Measurements from ENCODE around the gene PSG11.
"Not testable (repeated sequence)": the region's sequence is repeated elsewhere in the genome, so short reads cannot be mapped to it uniquely, and the experiment has no call there.

PSG11 gene

GRCh38 chr19:43026369-43026768 is at the start of gene PSG11:
TSS of gene PSG11 (minus strand) at chr19:43026469. CDS start at chr19:43026372, 97 bp downstream.
- DNase-seq, result not testable (repeated sequence)

GRCh38 chr19:43062418-43062817 is 36.1 kb upstream of the PSG11 start:
- not testable (repeated sequence) for DNase-seq

GRCh38 chr19:43061326-43061725 is 35.1 kb upstream of the PSG11 start:
- DNase-seq, result not testable (repeated sequence)

- DNase-seq, result not testable (repeated sequence)
Observed at GRCh38 chr19:43060254-43060653, 34.0 kb upstream of the PSG11 start.

- not testable (repeated sequence) for DNase-seq
Observed at GRCh38 chr19:43059482-43059881, 33.2 kb upstream of the PSG11 start.

- not testable (repeated sequence) for DNase-seq
Observed at GRCh38 chr19:43058440-43058839, 32.2 kb upstream of the PSG11 start.

GRCh38 chr19:43047966-43048365 is 21.7 kb upstream of the PSG11 start:
- DNase-seq, result not testable (repeated sequence)

- DNase-seq, result not testable (repeated sequence)
Observed at GRCh38 chr19:43046578-43046977, 20.3 kb upstream of the PSG11 start.

- DNase-seq, result not testable (repeated sequence)
Observed at GRCh38 chr19:43043492-43044180, 17.4 kb upstream of the PSG11 start.

GRCh38 chr19:43031645-43032044 is 5.4 kb upstream of the PSG11 start:
- DNase-seq, result not testable (repeated sequence)

GRCh38 chr19:43028866-43029265 is 2.6 kb upstream of the PSG11 start:
- no peak for DNase-seq

GRCh38 chr19:43027985-43028384 is 1.7 kb upstream of the PSG11 start:
- not testable (repeated sequence) for DNase-seq

GRCh38 chr19:43027061-43027460 is 792 bp upstream of the PSG11 start:
- DNase-seq, result not testable (repeated sequence)

GRCh38 chr19:43022098-43022497 is 4.2 kb downstream of the PSG11 start:
- not testable (repeated sequence) for DNase-seq

- not testable (repeated sequence) for DNase-seq
Observed at GRCh38 chr19:43021629-43022028, 4.6 kb downstream of the PSG11 start.

GRCh38 chr19:43019588-43019987 is 6.7 kb downstream of the PSG11 start:
- not testable (repeated sequence) for DNase-seq

- not testable (repeated sequence) for DNase-seq
Observed at GRCh38 chr19:43005841-43006240, 20.4 kb downstream of the PSG11 start.

GRCh38 chr19:43004846-43005245 is 21.4 kb downstream of the PSG11 start:
- not testable (repeated sequence) for DNase-seq

- DNase-seq, result not testable (repeated sequence)
Observed at GRCh38 chr19:43003634-43004033, 22.6 kb downstream of the PSG11 start.

GRCh38 chr19:43002948-43003347 is 23.3 kb downstream of the PSG11 start:
- not testable (repeated sequence) for DNase-seq

GRCh38 chr19:42996161-42996560 is 30.1 kb downstream of the PSG11 start:
- not testable (repeated sequence) for DNase-seq

GRCh38 chr19:42992029-42992604 is 34.2 kb downstream of the PSG11 start:
- not testable (repeated sequence) for DNase-seq

- DNase-seq, result no peak
Observed at GRCh38 chr19:42989851-42990250, 36.4 kb downstream of the PSG11 start.

- DNase-seq, result not testable (repeated sequence)
Observed at GRCh38 chr19:42989186-42989585, 37.1 kb downstream of the PSG11 start.

Data from CD4-positive, alpha-beta T cell treated with Interleukin-4 for 4 hours (primary cell).